NOMO-1 treated with DMSO at 0.1 percent for 48 hours (cell line): ENCODE measurements around the gene OCIAD2.
"Not testable (repeated sequence)": the region's sequence is repeated elsewhere in the genome, so short reads cannot be mapped to it uniquely, and the experiment has no call there.

ENCODE experiments used
- DNase-seq: peaks from one replicate; lab custom pipeline; 2025; ENCODE audit not compliant: unreplicated experiment; lab: John Stamatoyannopoulos, UW

The OCIAD2 gene

DNA sequence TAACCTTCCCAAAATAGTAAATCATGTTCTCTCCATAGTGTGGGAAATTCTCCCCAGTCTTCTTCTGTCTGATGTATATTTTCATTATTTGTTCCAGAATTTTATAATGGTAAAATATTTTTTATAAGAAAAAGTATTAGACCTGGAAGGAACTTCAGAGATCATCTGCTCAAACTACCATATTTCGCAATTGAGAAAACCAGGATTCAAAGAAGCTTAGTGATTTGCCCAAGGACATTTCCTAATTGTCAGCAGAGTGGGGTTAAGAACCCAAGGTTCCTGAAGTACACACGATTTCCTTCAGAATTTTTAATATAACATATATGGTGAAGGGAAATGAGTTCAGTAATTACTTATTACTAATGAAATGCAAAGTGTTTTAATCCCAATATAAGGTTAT, 51.6 kb downstream of the OCIAD2 start:
- DNase-seq = no peak

DNA sequence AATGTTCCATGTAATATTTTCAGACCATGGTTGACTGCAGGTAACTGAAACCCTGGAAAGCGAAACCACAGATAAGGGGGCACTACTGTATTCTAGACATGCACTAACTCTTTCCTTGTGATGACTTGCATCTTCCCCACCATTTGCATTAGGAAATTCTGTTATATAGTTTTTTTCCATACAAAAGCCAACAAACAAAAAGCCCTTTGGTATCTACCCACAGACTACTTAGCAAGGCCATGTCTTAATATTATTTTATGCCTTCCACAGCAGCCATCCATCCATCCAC, 52.2 kb downstream of the OCIAD2 start:
- no peak for DNase-seq

DNA sequence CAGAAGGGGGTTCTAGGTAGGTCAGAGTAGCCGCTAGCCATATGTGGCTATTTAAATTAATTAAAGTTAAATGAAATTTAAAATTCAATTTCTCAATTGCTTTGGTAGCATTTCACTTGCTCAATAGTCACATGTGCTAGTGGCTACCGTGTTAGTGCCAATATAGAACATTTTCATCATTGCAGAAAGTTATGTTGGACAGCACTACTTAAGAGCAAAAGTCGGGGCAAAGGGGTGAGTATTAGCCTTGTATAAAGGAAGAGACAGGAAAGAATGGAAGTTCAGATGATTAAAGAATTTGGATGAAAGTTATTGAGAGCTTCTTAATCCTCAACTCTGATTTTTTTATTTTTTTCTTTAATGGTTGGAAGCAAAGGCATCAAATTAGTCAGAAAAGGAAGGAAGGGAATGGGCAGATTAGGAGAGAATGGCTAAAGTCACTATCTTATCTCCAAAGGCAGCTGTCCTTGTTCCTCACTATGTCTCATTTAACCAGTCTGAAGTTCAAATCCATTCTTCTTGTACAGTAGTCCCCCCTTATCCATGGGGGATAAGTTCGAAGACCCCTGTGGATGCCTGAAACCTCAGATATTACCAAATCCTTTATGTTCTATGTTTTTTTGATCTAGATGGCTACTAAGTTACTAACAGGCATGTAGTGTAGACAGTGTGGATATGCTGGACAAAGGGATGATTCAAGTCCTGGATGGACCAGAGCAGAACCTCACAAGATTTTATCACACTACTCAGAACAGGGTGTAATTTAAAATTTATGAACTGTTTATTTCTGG, 52.8 kb downstream of the OCIAD2 start:
- DNase-seq = no peak

DNA sequence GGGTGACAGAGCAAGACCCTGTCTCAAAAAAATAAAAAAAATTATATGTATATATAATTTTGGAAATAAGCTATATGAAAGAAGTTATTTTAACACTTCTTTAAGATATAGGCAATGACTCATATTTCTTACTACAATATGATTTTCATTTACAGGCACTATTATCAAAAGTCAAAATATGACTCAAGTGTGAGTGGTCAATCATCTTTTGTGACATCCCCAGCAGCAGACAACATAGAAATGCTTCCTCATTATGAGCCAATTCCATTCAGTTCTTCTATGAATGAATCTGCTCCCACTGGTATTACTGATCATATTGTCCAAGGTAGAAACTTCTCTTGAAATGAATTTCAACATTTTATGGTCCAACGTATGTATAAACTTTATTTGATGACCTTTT, 54.9 kb downstream of the OCIAD2 start:
- no peak for DNase-seq

DNA sequence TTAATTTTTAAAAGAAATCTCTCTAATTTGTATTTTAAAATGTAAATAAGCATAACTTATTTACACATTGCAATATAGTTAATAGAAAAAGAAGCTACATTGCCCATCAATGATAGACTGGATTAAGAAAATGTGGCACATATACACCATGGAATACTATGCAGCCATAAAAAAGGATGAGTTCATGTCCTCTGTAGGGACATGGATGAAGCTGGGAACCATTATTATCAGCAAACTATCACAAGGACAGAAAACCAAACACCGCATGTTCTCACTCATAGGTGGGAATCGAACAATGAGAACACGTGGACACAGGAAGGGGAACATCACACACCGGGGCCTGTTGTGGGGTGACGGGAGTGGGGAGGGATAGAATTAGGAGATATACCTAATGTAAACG, 57.8 kb downstream of the OCIAD2 start:
- not testable (repeated sequence) for DNase-seq

DNA sequence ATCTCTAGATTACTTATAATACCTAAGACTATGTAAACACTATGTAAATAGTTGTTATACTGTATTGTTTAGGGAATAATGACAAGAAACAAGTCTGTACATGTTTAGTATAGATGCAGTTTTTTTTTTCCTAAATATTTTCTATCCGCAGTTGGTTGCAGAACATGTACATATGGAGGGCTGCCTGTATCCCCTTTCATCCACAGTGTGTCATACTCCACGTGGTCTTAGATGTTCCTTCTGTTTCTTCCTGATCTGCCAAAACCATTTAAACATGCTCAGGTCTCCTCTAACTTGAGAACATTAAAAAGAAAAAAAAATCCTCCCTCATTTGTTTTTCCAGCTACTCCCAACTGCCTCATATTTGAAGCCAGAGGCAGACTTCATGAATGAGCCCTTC, 61.7 kb downstream of the OCIAD2 start:
- DNase-seq = no peak

DNA sequence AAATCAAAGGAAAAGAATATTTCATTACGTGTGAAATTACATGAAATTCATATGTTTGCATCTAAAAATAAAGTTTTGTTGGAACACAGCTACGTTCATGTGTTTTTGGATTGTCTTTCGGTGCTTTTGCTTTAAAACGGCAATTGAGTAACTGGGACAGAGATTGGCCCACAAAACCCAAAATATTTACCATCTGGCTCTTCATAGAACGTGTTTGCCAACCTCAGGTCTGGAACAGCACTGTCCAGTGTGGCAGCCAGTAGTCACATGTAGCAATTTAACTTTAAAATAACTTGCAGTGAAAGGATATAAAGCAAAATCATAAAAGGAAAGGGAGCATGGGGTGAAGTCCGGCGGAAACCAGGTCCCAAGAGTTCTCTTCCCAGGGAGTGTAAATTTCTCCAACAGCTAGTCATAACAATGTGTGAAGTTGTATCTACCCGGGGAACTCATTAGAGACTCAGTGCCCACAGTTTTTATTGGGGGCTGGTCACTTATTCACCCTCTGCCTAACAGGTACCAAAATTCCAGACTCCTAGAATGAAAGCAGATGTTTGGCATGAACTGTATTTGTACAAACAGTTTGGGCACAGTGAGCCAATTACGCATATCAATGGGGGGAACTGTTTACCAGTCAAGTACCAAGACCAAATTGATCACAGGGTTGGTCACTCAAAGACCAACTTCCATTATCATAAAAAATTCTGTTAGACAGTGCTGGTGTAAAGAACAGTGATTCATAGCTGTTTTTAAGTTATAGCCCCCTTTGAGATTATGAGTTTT, 65.3 kb downstream of the OCIAD2 start:
- no peak for DNase-seq

DNA sequence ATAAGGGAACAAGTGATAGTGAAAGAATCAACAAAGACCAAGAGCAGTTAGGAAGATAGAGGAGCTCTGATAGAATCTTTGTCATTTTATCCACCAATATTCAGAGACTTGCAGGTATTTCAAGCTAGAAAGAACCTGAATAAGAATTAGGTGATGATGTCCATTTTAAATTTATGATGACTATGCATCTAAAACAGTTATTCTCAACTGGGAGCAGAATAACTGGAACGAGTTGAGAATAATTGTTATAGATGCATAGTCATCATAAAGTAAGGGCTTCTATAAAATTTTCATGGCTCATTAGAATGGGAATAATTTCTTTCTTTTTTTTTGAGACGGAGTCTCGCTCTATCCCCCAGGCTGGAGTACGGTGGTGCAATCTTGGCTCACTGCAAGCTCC, 69.9 kb downstream of the OCIAD2 start:
- no peak for DNase-seq
